ENCODE data around the gene SH3RF1.

The SH3RF1 gene

DNA sequence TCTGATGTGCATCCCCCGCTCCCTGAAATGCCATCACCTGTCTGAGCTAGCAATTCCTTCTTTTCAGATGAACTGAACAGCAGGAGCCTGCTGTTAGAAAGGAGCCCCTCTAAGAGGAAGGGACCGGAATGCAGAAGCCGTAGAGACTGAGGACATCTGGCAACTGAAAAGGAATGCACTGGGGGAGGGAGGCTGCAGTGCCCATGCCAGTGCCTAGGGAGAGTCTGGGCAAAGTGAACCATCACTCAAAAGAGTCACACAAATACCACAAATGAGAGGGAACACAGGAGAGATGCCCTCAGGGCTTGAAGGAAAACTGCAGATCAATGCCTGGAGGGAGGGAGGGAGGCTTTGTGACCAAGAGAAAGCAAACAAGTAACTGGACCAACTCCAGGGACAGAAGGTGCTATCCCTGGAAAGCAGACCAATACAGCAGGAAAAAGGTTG, 166.8 kb downstream of the SH3RF1 start:
- Histone ChIP-seq H2BK5ac (ENCODE audit: low read length) (no peak overlapping the region), H3K9me3 (replicated peaks in 1 of 2; ENCODE audit: control insufficient read depth in 2 of 2, insufficient read depth in 1 of 2, low read depth in 1 of 2, low read length in 2 of 2) (no peaks in the 10 kb centered on the region), H3K27ac (replicated peaks; ENCODE audit: low read length) (peak overlapping the region; percentile 78), H3K23ac (ENCODE audit: low read depth, low read length, poor library complexity) (no peak overlapping the region), H4K91ac (ENCODE audit: low read depth, low read length, poor library complexity) (no peak overlapping the region), H3K27me3 (ENCODE audit: control insufficient read depth in 3 of 3, insufficient read depth in 3 of 3, low read depth in 1 of 3, low read length in 3 of 3) (no peaks in the 10 kb centered on the region), H4K8ac (ENCODE audit: low read depth, low read length) (no peak overlapping the region), H3K4me2 (ENCODE audit: insufficient read depth, low read length, poor library complexity, severe bottlenecking) (no peak overlapping the region), H2AK5ac (ENCODE audit: low read depth, low read length) (no peak overlapping the region), H2AFZ (ENCODE audit: low read length) (no peak overlapping the region), H2BK15ac (ENCODE audit: low read length) (no peak overlapping the region), H2BK120ac (ENCODE audit: low read depth, low read length) (no peak overlapping the region), H2BK12ac (ENCODE audit: low read length) (no peak overlapping the region), H3K4me1 (ENCODE audit: control insufficient read depth in 2 of 2, insufficient read depth in 1 of 2, low read depth in 1 of 2, low read length in 2 of 2) (peaks cover 6 to 15% of the 10 kb centered on the region in 2 donors), H3K79me1 (ENCODE audit: low read depth, low read length) (no peaks in the 10 kb centered on the region), H3K18ac (ENCODE audit: low read length) (no peak overlapping the region), H3K9ac (ENCODE audit: low read depth, low read length, poor library complexity) (no peak overlapping the region), H3K14ac (ENCODE audit: low read length) (no peak overlapping the region), H3K4ac (ENCODE audit: low read length) (no peak overlapping the region), H3K36me3 (replicated peaks in 1 of 2; ENCODE audit: control insufficient read depth in 2 of 2, insufficient read depth in 2 of 2, low read length in 2 of 2) (peaks cover 9 to 83% of the 10 kb centered on the region in 2 donors), H3K4me3 (ENCODE audit: low read length in 2 of 2) (no peak overlapping the region)
- DNase-seq (ENCODE audit: low spot score) = peak; percentile 58
- WGBS, 2 donors (ENCODE audit: extremely low coverage in 2 of 2, insufficient read length in 2 of 2, insufficient replicate concordance in 1 of 2) = no CpG with 5 or more reads among the region's 3 CpGs

DNA sequence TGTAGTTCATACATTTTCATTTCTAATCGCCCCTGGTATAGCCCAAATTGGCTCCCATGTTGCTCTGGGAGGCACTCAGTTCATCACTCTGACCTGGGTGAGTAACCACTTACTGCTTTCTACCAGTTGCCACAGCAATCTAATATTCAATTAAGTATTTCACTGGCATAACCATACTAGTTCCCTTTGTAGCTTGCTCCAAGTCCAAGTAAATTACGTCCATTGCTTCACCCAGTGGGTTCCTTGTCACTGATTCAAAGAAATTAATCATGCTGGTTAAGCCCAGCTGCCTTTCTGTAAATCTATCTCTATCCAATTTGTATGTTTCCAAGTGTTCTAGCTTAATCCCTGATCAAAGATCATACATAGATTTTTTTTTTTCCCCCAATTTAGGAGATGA, 168.7 kb downstream of the SH3RF1 start:
- no peak overlapping the region for H3K14ac ChIP-seq (ENCODE audit: low read length)
- no peak overlapping the region for H2BK5ac ChIP-seq (ENCODE audit: low read length)
- no peak overlapping the region for H3K4ac ChIP-seq (ENCODE audit: low read length)
- DNase-seq (ENCODE audit: low spot score) = no peak
- no peak overlapping the region for H3K4me2 ChIP-seq (ENCODE audit: insufficient read depth, low read length, poor library complexity, severe bottlenecking)
- H3K36me3 ChIP-seq (replicated peaks in 1 of 2; ENCODE audit: control insufficient read depth in 2 of 2, insufficient read depth in 2 of 2, low read length in 2 of 2) = peaks cover 9 to 83% of the 10 kb centered on the region in 2 donors
- H2BK120ac ChIP-seq (ENCODE audit: low read depth, low read length) = no peak overlapping the region
- H4K91ac ChIP-seq (ENCODE audit: low read depth, low read length, poor library complexity) = no peak overlapping the region
- H3K18ac ChIP-seq (ENCODE audit: low read length) = no peak overlapping the region
- H4K8ac ChIP-seq (ENCODE audit: low read depth, low read length) = no peak overlapping the region
- no peaks in the 10 kb centered on the region for H3K79me1 ChIP-seq (ENCODE audit: low read depth, low read length)
- peaks cover 0 to 8% of the 10 kb centered on the region in 2 donors for H3K9me3 ChIP-seq (replicated peaks in 1 of 2; ENCODE audit: control insufficient read depth in 2 of 2, insufficient read depth in 1 of 2, low read depth in 1 of 2, low read length in 2 of 2)
- no peak overlapping the region for H2AFZ ChIP-seq (ENCODE audit: low read length)
- no peak overlapping the region for H2AK5ac ChIP-seq (ENCODE audit: low read depth, low read length)
- WGBS, 2 donors (ENCODE audit: extremely low coverage in 2 of 2, insufficient read length in 2 of 2, insufficient replicate concordance in 1 of 2) = no CpG with 5 or more reads among the region's 2 CpGs
- no peak overlapping the region for H2BK12ac ChIP-seq (ENCODE audit: low read length)
- H3K27ac ChIP-seq (replicated peaks; ENCODE audit: low read length) = no peak overlapping the region
- H3K4me1 ChIP-seq (ENCODE audit: control insufficient read depth in 2 of 2, insufficient read depth in 1 of 2, low read depth in 1 of 2, low read length in 2 of 2) = peaks cover 6 to 15% of the 10 kb centered on the region in 2 donors
- H3K4me3 ChIP-seq (ENCODE audit: low read length in 2 of 2) = no peak overlapping the region
- H3K23ac ChIP-seq (ENCODE audit: low read depth, low read length, poor library complexity) = no peak overlapping the region
- no peak overlapping the region for H3K9ac ChIP-seq (ENCODE audit: low read depth, low read length, poor library complexity)
- no peak overlapping the region for H2BK15ac ChIP-seq (ENCODE audit: low read length)
- no peaks in the 10 kb centered on the region for H3K27me3 ChIP-seq (ENCODE audit: control insufficient read depth in 3 of 3, insufficient read depth in 3 of 3, low read depth in 1 of 3, low read length in 3 of 3)

DNA sequence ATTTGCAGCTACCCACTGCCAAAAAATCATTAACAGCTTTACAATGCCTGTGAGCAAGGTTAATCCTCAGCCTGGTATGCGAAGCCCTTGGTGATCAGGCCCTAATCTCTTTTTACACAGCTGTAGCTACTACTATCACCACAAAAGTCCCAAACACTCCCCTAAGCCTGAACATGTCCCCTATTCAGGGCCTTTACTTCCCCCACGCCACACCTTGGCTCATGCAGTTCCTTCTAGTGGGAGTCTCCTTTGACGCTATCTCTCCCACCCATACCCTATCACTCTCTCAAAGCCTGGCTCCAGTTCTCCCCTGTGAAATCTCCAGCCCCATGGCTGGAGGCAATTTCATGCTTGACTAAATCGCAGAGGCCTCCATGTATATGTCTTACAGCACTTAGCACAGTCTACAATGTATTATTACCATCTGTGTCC, 170.1 kb downstream of the SH3RF1 start:
- H2BK5ac ChIP-seq (ENCODE audit: low read length) = no peak overlapping the region
- peaks cover 5 to 84% of the 10 kb centered on the region in 2 donors for H3K36me3 ChIP-seq (replicated peaks in 1 of 2; ENCODE audit: control insufficient read depth in 2 of 2, insufficient read depth in 2 of 2, low read length in 2 of 2)
- H4K8ac ChIP-seq (ENCODE audit: low read depth, low read length) = no peak overlapping the region
- no peak overlapping the region for H2BK120ac ChIP-seq (ENCODE audit: low read depth, low read length)
- no peak overlapping the region for H3K9ac ChIP-seq (ENCODE audit: low read depth, low read length, poor library complexity)
- no peak overlapping the region for H2BK12ac ChIP-seq (ENCODE audit: low read length)
- H3K79me1 ChIP-seq (ENCODE audit: low read depth, low read length) = no peaks in the 10 kb centered on the region
- no peak overlapping the region for H4K91ac ChIP-seq (ENCODE audit: low read depth, low read length, poor library complexity)
- H3K27me3 ChIP-seq (ENCODE audit: control insufficient read depth in 3 of 3, insufficient read depth in 3 of 3, low read depth in 1 of 3, low read length in 3 of 3) = no peaks in the 10 kb centered on the region
- DNase-seq (ENCODE audit: low spot score) = peak; percentile 21
- no peak overlapping the region for H2AFZ ChIP-seq (ENCODE audit: low read length)
- peak overlapping the region; percentile 67 for H3K27ac ChIP-seq (replicated peaks; ENCODE audit: low read length)
- peak overlapping the region; percentile 36 for H3K18ac ChIP-seq (ENCODE audit: low read length)
- peaks cover 0 to 8% of the 10 kb centered on the region in 2 donors for H3K9me3 ChIP-seq (replicated peaks in 1 of 2; ENCODE audit: control insufficient read depth in 2 of 2, insufficient read depth in 1 of 2, low read depth in 1 of 2, low read length in 2 of 2)
- no peak overlapping the region for H2AK5ac ChIP-seq (ENCODE audit: low read depth, low read length)
- no peak overlapping the region for H2BK15ac ChIP-seq (ENCODE audit: low read length)
- no peak overlapping the region for H3K4ac ChIP-seq (ENCODE audit: low read length)
- H3K4me1 ChIP-seq (ENCODE audit: control insufficient read depth in 2 of 2, insufficient read depth in 1 of 2, low read depth in 1 of 2, low read length in 2 of 2) = peaks cover 6 to 15% of the 10 kb centered on the region in 2 donors
- no peak overlapping the region for H3K23ac ChIP-seq (ENCODE audit: low read depth, low read length, poor library complexity)
- H3K4me2 ChIP-seq (ENCODE audit: insufficient read depth, low read length, poor library complexity, severe bottlenecking) = no peak overlapping the region
- H3K4me3 ChIP-seq (ENCODE audit: low read length in 2 of 2) = no peak overlapping the region
- H3K14ac ChIP-seq (ENCODE audit: low read length) = no peak overlapping the region
- no CpG with 5 or more reads among the region's 4 CpGs for WGBS, 2 donors (ENCODE audit: extremely low coverage in 2 of 2, insufficient read length in 2 of 2, insufficient replicate concordance in 1 of 2)

DNA sequence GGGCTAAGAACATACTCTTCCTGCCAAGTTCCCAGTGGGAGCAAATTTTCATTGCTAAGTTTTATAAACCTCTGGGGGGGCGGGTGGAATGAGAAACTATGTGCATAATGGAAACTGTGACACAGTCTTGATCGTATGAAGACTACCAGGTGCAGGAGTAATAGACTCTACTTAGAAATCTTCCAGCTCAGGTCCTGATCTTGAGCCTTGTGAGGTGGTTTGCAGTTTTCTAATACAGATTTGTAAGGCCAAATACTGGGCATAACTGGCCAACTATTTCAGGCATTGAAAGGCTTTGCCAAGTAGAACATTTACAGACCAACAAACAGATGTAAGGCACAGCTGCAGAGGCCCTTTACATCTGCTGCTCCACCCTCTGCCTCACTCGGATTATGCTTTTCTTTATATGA, 171.0 kb downstream of the SH3RF1 start:
- H2BK120ac ChIP-seq (ENCODE audit: low read depth, low read length) = no peak overlapping the region
- H2BK5ac ChIP-seq (ENCODE audit: low read length) = no peak overlapping the region
- H3K4me2 ChIP-seq (ENCODE audit: insufficient read depth, low read length, poor library complexity, severe bottlenecking) = no peak overlapping the region
- H3K23ac ChIP-seq (ENCODE audit: low read depth, low read length, poor library complexity) = no peak overlapping the region
- H2BK15ac ChIP-seq (ENCODE audit: low read length) = no peak overlapping the region
- DNase-seq (ENCODE audit: low spot score) = no peak
- WGBS, 2 donors (ENCODE audit: extremely low coverage in 2 of 2, insufficient read length in 2 of 2, insufficient replicate concordance in 1 of 2) = no CpG with 5 or more reads among the region's 3 CpGs
- no peak overlapping the region for H2AFZ ChIP-seq (ENCODE audit: low read length)
- H3K9me3 ChIP-seq (replicated peaks in 1 of 2; ENCODE audit: control insufficient read depth in 2 of 2, insufficient read depth in 1 of 2, low read depth in 1 of 2, low read length in 2 of 2) = peaks cover 0 to 8% of the 10 kb centered on the region in 2 donors
- no peak overlapping the region for H4K91ac ChIP-seq (ENCODE audit: low read depth, low read length, poor library complexity)
- H2BK12ac ChIP-seq (ENCODE audit: low read length) = no peak overlapping the region
- no peak overlapping the region for H3K9ac ChIP-seq (ENCODE audit: low read depth, low read length, poor library complexity)
- H2AK5ac ChIP-seq (ENCODE audit: low read depth, low read length) = no peak overlapping the region
- H3K79me1 ChIP-seq (ENCODE audit: low read depth, low read length) = no peaks in the 10 kb centered on the region
- no peak overlapping the region for H4K8ac ChIP-seq (ENCODE audit: low read depth, low read length)
- no peak overlapping the region for H3K14ac ChIP-seq (ENCODE audit: low read length)
- peaks cover 7 to 84% of the 10 kb centered on the region in 2 donors for H3K36me3 ChIP-seq (replicated peaks in 1 of 2; ENCODE audit: control insufficient read depth in 2 of 2, insufficient read depth in 2 of 2, low read length in 2 of 2)
- no peak overlapping the region for H3K4me3 ChIP-seq (ENCODE audit: low read length in 2 of 2)
- no peak overlapping the region for H3K27ac ChIP-seq (replicated peaks; ENCODE audit: low read length)
- H3K18ac ChIP-seq (ENCODE audit: low read length) = no peak overlapping the region
- H3K4me1 ChIP-seq (ENCODE audit: control insufficient read depth in 2 of 2, insufficient read depth in 1 of 2, low read depth in 1 of 2, low read length in 2 of 2) = peaks cover 6 to 18% of the 10 kb centered on the region in 2 donors
- H3K27me3 ChIP-seq (ENCODE audit: control insufficient read depth in 3 of 3, insufficient read depth in 3 of 3, low read depth in 1 of 3, low read length in 3 of 3) = no peaks in the 10 kb centered on the region
- H3K4ac ChIP-seq (ENCODE audit: low read length) = no peak overlapping the region
